Inflammatory macrophage treated with lipopolysaccharide for 1 hour (primary cell): Measurements from ENCODE around the gene MINDY4.

Experiments
- DNase-seq, 2 donors: peaks; one replicate each; pipeline ENCODE4 v3.0.0-alpha.2; 2020 to 2022

Gene MINDY4

GRCh38 chr7:30920584-30921539 is 149.6 kb downstream of the MINDY4 start:
- no peak for DNase-seq

- no peak for DNase-seq
These were observed 150.6 kb downstream of the MINDY4 start for GRCh38 chr7:30921540-30922401.

- no peak for DNase-seq
These were observed 151.4 kb downstream of the MINDY4 start for GRCh38 chr7:30922596-30922995.

- no peak for DNase-seq
These were observed 152.0 kb downstream of the MINDY4 start for GRCh38 chr7:30923009-30923773.

- DNase-seq, result no peak
These were observed 152.7 kb downstream of the MINDY4 start for GRCh38 chr7:30923774-30924413.

- no peak for DNase-seq
These were observed 153.4 kb downstream of the MINDY4 start for GRCh38 chr7:30924624-30925023.

GRCh38 chr7:30925117-30925516 is 153.9 kb downstream of the MINDY4 start:
- DNase-seq, result no peak

- DNase-seq, result no peak
These were observed 154.7 kb downstream of the MINDY4 start for GRCh38 chr7:30925913-30926312.

GRCh38 chr7:30926313-30926712 is 155.1 kb downstream of the MINDY4 start:
- no peak for DNase-seq

GRCh38 chr7:30927040-30927439 is 155.8 kb downstream of the MINDY4 start:
- no peak for DNase-seq

GRCh38 chr7:30927559-30927958 is 156.3 kb downstream of the MINDY4 start:
- DNase-seq, result no peak

- DNase-seq, result no peak
These were observed 157.1 kb downstream of the MINDY4 start for GRCh38 chr7:30928254-30928872.

GRCh38 chr7:30929686-30930085 is 158.5 kb downstream of the MINDY4 start:
- DNase-seq, result no peak

GRCh38 chr7:30930621-30931020 is 159.4 kb downstream of the MINDY4 start:
- DNase-seq, result no peak

GRCh38 chr7:30931161-30931928 is 160.1 kb downstream of the MINDY4 start:
- DNase-seq, result no peak

- no peak for DNase-seq
These were observed 160.8 kb downstream of the MINDY4 start for GRCh38 chr7:30931929-30932540.

- no peak for DNase-seq
These were observed 161.3 kb downstream of the MINDY4 start for GRCh38 chr7:30932562-30932961.

GRCh38 chr7:30933124-30933974 is 162.1 kb downstream of the MINDY4 start:
- DNase-seq, result no peak

GRCh38 chr7:30934225-30934624 is 163.0 kb downstream of the MINDY4 start:
- DNase-seq, result no peak
